GM13977 (cell line): ENCODE measurements around the gene CXCL9.

Experiments
- DNase-seq: peaks from one replicate; pipeline ENCODE4 v3.0.0; 2012; ENCODE audit warnings: low spot score
- CTCF ChIP-seq: IDR thresholded peaks from 2 replicates; pipeline ENCODE4 v1.5.1; 2012; ENCODE audit warnings: mild to moderate bottlenecking, control low read depth; ENCODE audit not compliant: insufficient read depth; ENCODE audit errors: extremely low read depth, missing control alignments
- in situ Hi-C: fragments of 300-500 bp; cut with MboI; formaldehyde crosslinking; loops from one replicate; pipeline ENCODE4 v1.12.0; 2022; ENCODE audit warnings: low sequenced_read_pairs, low pct_unique_long_range_greater_than_20kb, mixed read lengths, inconsistent platforms; ENCODE audit not compliant: unreplicated experiment

Gene CXCL9

DNA sequence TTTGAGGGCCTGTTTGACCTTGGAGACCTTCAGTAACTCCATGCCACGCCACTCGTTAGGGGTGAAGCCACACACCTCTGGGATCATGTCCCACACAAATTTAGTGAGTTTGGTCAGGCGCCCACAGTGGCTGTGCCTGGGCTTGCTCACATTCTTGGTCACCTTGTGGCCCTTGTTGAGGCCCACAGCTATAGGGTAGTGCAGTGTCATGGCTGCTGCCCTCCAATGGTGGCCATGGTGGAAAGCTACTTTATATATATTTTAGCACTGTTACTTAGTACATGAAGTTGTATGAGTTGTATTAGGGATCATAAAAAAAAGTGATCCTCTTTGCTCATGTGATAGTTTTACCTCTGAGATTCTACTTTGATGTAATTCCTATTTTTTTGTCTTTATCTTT is 29.5 kb upstream of the CXCL9 start:
- TF ChIP-seq CTCF = no peak
- no peak for DNase-seq
- in situ Hi-C loops = no loop called here

- TF ChIP-seq CTCF = no peak
- in situ Hi-C loops = no loop called here
- DNase-seq = no peak
These were observed 28.6 kb upstream of the CXCL9 start, which contains the start of gene CXCL11 for GRCh38 chr4:76035799-76036380. TSS of gene CXCL11 (minus strand) at chr4:76036070. CDS start at chr4:76035987, 83 bp downstream.

- in situ Hi-C loops = no loop called here
- TF ChIP-seq CTCF = no peak
- no peak for DNase-seq
These were observed 27.8 kb upstream of the CXCL9 start for GRCh38 chr4:76035141-76035540.

GRCh38 chr4:76029300-76029699 is 22.0 kb upstream of the CXCL9 start:
- in situ Hi-C loops = no loop called here
- DNase-seq = no peak
- no peak for TF ChIP-seq CTCF

GRCh38 chr4:76028350-76028765 is 21.0 kb upstream of the CXCL9 start:
- DNase-seq = no peak
- TF ChIP-seq CTCF = no peak
- in situ Hi-C loops = no loop called here

DNA sequence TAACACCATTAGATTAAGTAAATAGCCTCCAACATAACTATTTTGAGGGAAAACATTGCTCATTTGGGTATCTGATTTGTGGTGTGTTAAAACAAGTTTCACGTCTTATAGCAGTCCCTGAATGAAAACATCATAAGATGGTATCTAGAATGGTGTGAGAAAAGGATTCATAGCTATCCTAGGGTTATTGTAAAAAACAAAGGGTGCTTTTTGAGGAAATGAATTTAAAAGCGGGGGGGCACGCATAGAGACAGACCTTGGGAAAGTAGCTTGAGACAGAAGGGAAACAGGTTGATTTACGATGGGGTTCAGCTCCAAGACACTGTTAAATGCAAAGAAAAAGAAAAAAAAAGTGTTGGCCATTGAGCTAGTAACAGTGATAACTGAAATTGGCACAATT is 16.8 kb upstream of the CXCL9 start:
- DNase-seq = no peak
- in situ Hi-C loops = no loop called here

More for the DNA sequence above, 16.8 kb upstream of the CXCL9 start:
- no peak for TF ChIP-seq CTCF
